ENCODE data around the gene GPR4.

GPR4 gene

DNA sequence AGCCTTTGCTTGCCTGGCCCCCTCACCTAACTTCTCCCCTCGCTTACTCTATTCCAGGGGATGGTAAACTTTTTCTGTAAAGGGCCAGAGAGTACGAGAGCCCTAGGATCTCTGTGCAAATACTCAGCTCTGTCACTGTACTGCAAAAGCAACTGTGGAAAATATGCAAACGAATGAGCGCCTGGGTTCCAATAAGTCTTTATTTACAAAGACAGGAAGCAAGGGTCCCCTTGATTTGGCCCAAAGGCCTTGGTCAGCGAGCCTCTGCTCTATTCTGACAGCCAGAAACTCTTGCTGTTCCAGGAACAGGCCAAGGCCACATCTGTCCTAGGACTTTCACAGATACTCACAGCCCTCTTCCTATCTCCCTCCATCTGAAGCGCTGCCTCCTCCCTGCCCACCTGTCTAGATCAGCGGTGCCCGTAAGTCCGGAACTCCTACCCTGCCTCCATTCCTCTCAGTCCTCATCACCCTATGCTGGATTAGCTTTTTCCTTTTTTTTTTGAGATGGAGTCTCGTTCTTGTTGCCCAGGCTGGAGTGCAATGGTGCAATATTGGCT, 54.7 kb downstream of the GPR4 start:
- no peak for DNase-seq

DNA sequence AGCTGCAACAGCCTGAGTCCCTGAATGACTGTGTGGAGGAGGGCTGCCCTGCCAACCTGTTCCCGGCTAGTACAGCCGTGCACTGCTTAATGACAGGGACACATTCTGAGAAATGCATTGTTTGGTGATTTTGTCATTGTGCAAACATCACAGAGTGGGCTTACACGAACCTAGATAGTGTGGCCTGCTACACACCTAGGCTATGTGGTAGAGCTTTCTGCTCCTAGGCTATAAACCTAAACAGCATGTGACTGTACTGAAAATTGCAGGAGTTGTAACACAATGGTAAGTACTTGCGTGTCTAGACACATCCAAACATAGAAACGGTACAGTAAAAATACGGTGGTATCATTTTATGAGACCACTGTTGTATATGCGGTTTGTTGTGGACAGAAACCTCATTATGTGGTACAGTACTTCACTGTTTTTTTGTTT, 59.8 kb downstream of the GPR4 start:
- DNase-seq = no peak
